Activated CD8-positive, alpha-beta memory T cell treated with anti-CD3 and anti-CD28 coated beads, Interleukin-2, amount 50 U/mL, for 24 hours (primary cell): ENCODE data around the gene RALGAPA2.

Source experiments
- DNase-seq: peaks from one replicate; pipeline ENCODE4 v3.0.0-alpha.2; 2020; ENCODE audit errors: extremely low read depth

The RALGAPA2 gene

DNA sequence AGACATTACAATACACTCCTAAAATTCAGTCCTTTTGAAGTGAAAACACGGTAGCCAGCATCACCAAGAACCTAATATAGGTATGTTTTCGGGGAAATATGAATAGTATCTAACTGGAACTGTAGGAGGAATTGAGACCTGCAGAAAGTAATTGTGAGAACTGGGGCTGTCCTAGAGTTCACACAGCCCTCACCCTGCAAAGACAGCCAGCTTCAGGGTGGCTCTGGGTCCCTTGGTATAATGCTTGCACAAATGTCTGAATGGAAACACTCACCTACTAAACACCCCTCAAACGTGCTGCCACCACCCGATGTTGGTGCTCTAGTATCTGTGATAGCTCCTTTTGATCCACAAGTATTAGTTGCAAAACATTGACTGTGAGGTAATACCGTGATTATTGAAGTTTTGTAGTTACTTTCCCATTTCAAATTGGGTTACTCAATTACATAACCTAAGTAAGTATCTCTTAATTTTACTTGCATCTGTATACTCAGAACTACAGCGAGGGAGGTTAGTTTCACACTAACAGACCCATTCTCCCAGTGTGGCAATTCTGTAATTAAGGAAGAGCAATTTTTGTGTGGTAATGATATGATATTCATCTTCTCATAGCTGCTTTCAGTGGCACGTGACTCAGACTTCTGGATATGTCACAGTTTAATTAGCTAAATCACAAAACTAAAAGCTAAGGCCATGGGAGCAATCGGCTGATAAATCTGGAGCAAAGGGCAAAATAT is 215.0 kb downstream of the RALGAPA2 start:
- DNase-seq: no peak

GRCh38 chr20:20495729-20496503 is 216.5 kb downstream of the RALGAPA2 start:
- no peak for DNase-seq

DNA sequence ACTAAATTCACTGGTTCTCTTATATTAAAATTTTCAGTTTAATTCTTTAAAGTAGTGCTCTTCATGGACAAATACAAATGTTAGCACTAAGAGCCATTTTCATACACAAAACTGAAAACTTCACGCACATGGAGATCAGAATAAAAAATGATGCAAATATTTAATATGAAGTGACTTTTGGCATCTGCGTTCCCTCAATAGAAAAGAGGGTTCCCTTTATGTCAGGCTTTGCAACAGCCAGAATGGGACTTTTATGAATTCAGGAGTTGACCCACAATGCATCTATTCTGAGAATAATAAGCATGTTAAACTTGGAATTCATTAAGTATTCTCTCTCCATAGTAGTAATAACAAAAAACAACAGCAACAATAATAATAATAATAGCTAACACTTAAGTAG is 218.7 kb downstream of the RALGAPA2 start:
- no peak for DNase-seq

GRCh38 chr20:20492521-20493332 is 219.7 kb downstream of the RALGAPA2 start:
- DNase-seq: no peak

- DNase-seq: no peak
Observed at GRCh38 chr20:20491784-20492264, 220.6 kb downstream of the RALGAPA2 start.

DNA sequence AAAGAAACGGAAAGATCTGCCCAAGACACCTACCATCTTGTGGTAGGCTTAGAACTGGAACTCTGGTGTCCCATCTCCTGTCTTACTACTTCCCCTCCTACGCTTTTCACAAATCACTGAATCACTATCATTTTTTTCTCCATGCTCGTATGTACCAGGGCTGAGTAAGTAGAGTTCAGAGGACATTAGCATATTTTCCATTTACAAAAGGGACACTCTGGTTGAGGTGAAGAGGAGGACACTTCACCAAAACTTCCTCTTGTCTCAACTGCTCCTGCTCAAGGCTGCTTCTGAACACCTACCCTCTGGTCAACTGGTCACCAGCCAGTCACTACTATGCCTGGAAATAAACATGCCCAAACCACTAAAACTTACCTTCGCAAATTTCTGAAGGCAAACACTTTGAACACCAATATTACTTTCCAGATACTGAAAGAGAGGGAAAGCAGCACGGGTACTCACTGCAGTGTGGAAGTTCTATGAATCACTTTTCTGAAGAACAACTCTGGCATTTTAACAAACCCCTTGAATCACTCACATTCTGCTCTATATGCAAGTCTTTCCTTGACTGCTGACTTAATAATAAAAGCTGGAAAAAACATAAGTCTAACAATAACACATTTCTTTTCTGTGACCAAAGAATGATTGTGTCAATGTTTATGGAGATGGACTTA is 221.2 kb downstream of the RALGAPA2 start:
- DNase-seq: no peak

DNA sequence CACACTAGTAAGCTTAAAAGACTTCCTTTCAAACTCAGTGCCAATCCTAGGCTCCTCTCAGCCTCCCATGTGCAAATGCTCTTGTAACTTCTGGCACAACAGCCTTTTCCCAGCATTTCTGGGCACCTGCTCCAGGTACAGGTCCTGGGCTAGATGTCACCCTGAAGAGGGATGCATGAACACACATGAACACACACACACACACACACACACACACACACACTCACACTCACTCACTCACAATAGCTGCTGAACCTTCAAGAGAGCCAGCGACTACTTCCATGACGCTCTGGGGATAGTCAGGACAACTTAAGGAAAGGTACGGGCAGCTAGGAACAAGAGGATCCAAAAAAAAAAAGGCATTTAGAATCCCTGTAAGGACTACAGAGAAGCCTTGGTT is 221.8 kb downstream of the RALGAPA2 start:
- DNase-seq: no peak

GRCh38 chr20:20489648-20490341 is 222.6 kb downstream of the RALGAPA2 start:
- DNase-seq: no peak

GRCh38 chr20:20489054-20489453 is 223.4 kb downstream of the RALGAPA2 start:
- no peak for DNase-seq

- DNase-seq: no peak
Observed at GRCh38 chr20:20488388-20488787, 224.1 kb downstream of the RALGAPA2 start.

- DNase-seq: no peak
Observed at GRCh38 chr20:20487811-20488210, 224.6 kb downstream of the RALGAPA2 start.

GRCh38 chr20:20483328-20483727 is 229.1 kb downstream of the RALGAPA2 start:
- no peak for DNase-seq

- DNase-seq: no peak
Observed at GRCh38 chr20:20482453-20482852, 230.0 kb downstream of the RALGAPA2 start.

DNA sequence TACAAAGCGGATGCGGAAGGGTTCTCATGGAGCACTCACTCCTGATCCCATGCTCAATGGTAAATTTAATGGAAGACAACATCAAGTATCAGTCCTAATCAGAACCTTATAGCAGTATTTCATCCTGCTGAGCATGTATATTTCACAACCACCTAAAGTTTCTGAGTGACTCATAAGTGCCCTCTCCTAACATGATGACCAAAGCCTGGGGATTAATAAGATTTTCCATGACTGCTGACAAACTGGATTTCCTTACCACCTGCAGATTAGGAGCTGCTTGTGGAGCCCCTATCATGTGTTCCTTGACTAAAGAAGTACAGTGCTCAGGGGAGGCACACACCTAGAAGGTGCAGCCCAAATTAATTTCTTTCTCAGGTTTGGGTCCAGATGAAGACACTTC is 231.8 kb downstream of the RALGAPA2 start:
- no peak for DNase-seq

GRCh38 chr20:20480126-20480525 is 232.3 kb downstream of the RALGAPA2 start:
- no peak for DNase-seq

- no peak for DNase-seq
Observed at GRCh38 chr20:20477444-20478041, 234.9 kb downstream of the RALGAPA2 start.

- no peak for DNase-seq
Observed at GRCh38 chr20:20476504-20476903, 235.9 kb downstream of the RALGAPA2 start.

GRCh38 chr20:20473657-20474056 is 238.8 kb downstream of the RALGAPA2 start:
- DNase-seq: no peak

DNA sequence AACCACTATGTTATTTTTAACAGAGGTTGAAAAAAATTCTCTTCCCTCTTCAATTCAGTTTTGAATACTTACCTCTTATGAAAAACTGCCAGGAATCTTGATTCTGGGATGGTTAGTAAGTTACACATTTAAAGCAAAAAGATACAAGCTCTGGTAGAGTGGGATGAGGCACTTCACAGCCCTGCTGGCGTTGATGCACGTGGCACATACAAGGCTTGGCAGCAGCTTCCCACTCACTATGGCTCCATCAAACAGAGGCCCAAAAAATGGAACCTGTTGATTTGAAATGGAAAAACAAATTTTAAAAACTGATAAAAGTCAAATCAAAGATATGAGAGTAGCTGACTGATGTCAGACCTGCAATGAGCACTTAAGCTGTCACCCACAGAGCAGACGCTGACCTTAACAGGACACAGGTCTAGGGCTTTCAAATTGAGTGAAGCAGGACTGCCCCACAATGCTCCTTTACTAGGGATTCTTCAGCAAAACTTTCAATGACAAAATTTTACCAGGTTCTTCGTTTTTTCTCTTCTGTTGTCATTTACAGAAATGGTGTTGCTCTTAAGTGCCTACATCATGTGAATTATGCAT is 239.7 kb downstream of the RALGAPA2 start:
- no peak for DNase-seq

GRCh38 chr20:20466341-20466879 is 246.0 kb downstream of the RALGAPA2 start:
- no peak for DNase-seq
